Fibroblast of skin of scalp (primary cell): ENCODE data around the gene CHAT.
A peak's percentile ranks its signal among the peaks of the same experiment; 100 is the strongest.
"Not testable (repeated sequence)": the region's sequence is repeated elsewhere in the genome, so short reads cannot be mapped to it uniquely, and the experiment has no call there.

Experiments used
- DNase-seq: peaks from one replicate; pipeline ENCODE4 v3.0.0-alpha.2; 2013

CHAT gene

DNA sequence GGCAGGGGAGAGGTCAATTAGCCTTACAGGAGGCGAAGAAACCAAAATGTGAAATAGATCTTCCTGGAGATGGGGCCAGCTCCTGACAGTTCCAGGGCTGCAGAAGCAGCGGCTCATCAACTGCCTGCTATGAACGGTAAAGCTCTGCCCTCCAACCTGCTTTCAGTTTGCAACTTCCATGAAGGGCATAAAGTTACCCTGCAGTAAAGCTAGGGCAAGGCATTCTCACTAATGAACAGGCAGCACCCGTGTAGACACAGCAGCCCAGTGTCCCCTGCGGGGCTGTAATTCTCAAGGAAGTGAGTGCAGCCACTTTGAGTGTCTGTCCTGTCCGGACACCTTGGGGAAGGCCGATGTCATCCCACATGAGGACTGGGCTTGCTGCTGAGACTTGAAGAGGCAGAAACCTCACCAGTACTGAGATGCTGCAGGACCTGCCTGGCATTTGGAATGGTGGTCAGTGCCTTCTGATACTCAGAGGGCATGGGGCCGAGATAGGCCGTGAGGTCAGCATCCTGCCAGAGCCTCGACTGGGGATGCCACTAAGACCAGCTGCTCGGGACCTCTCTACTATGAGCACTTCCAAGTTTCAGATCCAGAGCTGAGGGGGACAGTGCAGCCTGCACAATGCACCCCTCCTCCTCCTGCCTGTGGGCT, 39.6 kb downstream of the CHAT start:
- DNase-seq: no peak

DNA sequence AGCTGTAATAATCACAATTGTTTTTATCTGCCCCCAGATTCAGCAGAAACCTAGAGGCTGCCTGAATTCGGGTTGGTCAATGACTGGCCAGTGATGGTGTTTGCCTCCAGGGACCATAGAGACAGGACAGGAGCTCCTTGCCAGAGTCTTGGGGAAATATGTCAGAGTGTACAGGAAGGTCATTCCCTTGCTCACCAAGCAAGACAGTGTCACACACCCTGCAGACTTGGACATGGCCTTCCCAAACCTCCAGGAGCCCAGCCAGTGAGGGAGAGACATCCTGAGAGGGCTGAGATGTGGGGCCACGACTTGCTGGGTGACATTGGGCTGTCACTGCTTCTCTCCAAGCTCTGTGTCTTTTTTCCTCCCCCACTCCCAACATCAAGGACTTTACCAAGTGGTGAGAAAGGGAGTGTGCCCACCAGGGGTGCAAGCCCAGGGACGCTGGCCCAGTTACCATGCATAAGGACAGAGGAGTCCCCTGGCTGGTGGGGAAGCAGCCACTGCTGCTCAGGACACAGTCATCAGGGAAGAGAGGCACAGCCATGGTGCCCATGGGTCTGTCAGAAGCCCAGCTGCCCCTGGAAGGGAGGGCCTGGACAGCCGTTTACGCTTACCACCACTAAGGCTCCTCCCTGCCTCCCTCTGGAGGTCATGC, 40.3 kb downstream of the CHAT start:
- DNase-seq: no peak

DNA sequence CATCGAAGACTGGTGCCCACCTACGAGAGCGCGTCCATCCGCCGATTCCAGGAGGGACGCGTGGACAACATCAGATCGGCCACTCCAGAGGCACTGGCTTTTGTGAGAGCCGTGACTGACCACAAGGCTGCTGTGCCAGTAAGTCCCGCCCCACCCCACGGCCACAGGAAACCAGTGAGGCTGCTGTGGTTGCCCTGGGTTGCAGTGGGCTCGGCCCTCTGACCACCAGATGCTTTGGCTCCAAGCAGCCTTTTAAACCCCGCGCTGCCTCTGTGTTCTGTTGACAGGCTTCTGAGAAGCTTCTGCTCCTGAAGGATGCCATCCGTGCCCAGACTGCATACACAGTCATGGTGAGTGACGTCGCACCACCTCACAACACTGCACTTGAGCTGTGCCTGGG, 41.3 kb downstream of the CHAT start:
- no peak for DNase-seq

DNA sequence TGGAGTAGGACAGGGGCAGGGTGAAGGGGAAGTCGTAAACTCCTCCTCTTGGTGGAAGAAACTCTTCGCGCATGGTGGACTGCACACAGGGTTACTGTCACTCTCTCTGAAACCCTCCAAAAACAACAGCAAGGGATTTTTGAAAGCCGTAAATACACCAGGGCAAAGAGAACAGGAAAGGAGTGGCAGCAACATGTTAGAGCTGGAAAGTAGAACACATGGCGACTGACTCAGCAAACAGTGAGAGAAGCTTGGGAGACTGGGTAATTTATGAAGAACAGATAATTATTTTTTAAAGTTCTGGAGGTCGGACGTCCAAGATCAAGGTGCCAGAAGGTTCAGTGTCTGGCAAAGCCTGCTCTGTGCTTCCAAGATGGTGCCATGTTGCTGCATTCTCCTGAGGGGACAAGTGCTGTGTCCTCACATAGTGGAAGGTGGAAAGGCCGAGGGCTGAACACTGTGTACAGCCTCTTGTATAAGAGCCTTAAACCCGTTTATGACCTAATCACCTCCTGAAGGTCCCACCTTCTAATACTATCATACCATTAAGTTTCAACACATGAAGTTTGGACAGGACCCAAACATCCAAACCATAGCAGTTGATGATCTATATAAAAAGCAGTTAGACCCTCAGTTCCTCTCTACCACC, 43.1 kb downstream of the CHAT start:
- DNase-seq: no peak

DNA sequence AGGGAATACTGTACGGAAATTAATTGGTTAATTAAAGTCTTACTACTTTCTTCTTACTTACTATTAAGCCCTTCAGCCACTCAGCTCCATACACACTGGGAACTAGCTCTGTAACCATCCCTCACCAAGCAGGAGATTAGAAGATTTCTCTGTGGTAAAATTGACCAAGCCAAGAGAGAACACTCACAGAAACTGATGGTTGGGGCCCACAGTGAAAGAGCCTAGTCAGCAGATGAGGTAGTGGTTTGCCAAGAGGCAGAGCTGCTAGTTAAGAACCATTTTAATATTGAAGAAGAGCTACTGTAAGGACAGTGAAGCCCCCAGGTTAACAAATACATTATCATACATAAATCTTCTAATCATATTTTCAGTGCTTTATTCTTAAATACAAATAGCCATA, 43.8 kb downstream of the CHAT start:
- no peak for DNase-seq

DNA sequence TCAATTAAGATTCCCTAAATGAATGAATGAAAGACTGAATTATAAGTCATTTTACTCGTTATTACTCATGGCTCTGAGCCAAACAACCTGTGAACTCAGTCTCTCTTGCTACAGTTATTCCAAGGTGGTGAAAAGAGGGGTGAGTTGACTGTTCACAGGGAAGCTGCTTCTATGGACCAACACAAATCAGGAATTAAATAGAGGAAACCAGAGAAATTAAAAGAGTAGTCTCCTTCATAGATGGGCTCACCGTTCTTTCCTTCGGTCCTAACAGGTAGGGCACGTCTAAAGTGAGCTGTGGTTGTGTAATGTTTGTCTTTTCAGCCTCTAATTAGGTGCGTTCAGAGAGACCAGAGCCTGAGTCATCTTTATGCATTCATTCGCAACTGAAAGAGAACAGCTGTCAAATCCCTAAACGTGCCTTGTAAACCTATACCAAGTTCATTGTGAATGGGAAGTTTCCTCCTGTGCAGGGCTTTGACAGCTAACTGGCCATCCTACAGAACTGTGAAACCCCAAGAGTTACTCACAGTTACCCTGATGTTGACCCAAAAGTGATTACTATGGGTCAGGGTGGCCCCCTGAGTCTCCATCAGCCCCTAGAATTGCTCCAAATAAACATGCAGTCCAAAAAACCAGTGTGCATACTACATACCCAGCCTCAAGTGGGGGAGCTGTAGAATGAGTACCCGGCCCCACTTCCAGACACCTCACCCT, 47.5 kb downstream of the CHAT start:
- no peak for DNase-seq

DNA sequence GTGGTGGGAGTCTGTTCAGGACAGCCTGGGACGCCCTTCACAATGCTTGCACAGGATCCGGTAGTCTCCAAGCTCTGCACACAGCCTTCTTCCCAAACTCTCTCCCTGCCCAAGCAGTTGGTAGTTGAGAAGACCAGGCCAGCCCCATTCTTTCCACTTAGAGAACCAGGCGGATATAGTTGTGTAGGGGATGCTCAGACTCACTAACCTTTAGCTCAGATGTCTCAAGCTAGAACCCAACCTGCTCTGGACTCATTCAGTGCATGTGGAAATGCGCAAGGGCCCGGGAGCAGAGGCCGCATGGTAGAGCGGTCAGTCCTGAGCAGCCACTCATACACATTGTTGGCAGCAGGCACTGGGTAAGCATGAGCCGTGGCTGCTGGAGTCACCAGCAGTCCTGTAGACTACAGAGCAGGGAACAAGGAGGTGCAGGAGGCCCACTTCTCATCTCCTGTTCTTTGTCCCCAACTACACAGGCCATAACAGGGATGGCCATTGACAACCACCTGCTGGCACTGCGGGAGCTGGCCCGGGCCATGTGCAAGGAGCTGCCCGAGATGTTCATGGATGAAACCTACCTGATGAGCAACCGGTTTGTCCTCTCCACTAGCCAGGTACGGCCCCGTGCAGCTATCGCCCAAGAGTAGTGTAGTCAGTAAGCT, 48.5 kb downstream of the CHAT start:
- DNase-seq: no peak

DNA sequence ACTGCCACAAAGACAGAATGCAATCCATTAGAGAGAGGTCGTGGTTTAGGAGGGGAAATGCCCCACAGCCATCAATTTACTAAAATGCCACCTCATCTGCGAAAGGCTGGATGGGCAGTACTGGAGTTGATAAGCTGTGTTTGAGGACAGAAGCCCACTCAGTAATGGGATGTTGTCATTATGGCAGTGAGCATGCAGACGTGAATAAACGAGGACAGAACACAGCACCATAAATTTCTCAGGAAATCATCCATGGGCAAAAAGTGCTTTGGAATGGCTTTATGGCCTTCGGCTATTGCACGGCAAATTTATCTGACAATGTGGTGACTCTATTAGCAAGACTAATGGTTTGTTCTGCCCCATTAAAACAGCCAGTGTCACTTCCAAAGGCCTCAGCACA, 49.8 kb downstream of the CHAT start:
- no peak for DNase-seq

DNA sequence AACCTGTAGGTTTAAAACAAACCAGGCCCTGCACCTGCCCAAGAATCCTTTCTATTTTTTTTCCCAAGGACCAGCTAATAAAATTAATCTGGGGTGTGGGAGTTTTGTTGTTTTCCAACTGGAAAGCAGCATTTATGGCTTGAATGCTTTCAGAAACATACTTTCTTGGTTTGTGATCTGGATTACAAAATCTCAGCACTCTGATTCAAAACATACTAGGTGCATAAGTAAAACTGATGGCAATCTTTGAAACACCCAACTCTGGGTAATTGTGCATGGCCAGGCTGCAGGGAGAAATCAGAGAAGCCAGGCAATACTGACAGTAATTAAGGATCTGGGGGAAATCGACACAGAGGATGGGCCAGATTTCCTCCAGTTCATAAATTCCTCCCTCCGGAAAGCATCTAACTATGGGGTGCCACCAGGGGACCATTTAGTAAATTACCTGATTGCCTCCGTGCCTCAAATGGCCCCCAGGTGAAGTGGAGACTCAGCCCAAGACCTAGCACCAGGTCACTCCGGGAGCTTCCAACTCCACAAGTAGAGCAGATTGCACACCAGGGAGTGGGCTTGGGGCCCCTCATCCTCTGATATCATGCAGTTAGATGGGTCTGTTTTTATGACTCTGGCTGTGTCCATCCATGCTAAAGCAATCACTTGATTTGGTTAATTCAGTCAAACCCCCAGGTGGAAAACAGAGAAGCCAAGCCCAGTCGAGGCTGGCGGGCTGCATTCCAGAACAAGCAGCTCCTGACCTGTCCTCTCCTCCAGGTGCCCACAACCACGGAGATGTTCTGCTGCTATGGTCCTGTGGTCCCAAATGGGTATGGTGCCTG, 50.4 kb downstream of the CHAT start:
- DNase-seq: no peak

DNA sequence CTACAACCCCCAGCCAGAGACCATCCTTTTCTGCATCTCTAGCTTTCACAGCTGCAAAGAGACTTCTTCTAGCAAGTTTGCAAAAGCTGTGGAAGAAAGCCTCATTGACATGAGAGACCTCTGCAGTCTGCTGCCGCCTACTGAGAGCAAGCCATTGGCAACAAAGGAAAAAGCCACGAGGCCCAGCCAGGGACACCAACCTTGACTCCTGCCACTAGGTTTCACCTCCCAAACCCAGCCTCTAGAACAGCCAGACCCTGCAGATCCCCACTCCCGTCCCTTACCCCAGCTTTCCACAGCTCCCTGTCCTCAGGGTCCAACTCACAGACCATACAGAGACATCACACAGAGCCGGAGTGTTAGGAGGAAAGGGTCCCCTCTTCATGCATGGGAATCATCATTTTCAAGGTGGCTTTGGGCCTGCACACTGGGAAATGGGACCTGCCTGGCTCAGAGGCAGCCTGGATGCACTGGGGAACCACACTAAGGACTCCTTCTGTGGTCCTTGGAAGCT, 51.1 kb downstream of the CHAT start:
- DNase-seq: no peak

DNA sequence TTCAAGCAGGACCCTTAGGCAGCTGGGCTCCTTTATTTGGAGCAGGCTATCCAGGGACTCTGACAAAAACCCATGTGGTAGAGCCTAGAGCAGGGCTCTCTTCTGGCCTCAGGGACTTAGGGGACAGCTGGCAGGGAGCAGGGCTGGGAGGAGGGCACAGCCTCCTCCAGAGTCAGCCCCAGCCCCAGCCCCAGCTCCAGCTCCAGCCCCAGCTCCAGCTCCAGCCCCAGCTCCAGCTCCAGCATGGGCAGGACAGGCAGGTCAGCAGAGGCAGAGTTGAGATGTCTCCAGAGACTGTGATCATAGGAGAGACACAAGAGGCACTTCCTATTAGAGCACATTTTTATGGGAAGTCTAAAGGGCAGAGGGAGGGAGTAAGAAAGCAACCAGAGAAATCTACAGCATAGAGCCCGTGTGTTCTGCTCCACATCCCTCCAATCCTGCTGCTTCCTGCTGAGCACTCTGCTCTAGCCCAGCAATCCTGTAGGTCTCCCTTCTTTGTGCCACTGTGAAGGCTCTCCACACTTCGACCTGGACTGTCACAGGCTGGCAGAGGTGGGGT, 52.3 kb downstream of the CHAT start:
- DNase-seq: no peak

DNA sequence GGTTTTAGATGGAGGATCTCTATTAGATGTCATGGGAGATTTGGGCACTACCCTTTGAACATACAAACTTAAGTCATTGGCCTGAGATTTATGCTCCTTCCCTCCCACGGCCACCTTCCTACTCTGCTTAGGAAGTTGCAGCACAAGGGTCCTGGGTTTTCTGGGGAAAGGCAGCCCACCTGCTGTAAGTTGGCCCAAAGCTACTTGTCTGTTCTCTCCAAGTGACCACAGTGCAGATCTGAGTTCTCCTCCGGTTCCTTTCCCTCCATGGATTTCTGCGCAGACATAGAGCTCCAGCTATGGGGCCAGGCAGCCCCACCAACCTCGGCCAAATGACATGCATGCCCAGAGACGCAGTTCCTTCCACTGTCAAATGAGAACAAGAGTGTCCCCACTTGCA, 52.8 kb downstream of the CHAT start:
- no peak for DNase-seq

DNA sequence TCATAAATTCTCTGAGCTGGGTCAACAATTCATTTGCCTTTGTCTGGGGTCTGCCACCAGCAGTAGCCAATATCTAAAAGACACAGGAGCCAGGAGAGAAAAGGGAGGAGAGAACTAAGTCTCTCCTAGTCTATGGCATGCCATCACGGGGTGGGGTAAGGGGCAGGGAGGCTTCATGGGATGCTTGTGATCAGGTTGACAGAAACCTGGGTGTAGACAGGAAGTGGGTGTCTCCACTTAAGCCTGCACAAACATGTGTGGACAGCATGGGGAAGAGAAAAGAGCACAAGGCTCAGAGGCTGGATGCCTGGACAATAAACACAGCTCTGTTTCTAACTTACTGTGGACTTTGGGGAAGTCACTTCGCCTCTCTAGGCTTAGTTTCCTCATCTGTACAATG, 54.2 kb downstream of the CHAT start:
- DNase-seq: no peak

DNA sequence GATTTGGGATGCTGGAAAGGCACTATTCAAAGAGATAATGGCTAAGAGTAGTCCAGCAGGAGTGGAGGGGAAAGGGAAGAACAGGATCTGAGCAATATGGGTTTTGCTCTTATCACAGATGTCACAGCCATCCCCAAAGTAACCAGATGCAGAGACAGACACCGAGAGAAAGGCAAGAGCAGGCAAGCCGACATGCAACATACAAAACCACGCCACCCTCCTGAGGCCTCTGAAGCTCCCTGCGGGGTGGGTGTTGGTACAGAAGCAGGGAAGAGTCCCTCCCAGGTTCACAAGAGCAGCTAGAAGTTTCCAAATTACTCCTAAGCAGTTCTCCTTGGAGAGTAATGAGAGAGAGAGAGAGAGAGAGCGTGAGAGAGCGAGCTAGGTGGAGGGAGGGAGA, 54.8 kb downstream of the CHAT start:
- DNase-seq: no peak

DNA sequence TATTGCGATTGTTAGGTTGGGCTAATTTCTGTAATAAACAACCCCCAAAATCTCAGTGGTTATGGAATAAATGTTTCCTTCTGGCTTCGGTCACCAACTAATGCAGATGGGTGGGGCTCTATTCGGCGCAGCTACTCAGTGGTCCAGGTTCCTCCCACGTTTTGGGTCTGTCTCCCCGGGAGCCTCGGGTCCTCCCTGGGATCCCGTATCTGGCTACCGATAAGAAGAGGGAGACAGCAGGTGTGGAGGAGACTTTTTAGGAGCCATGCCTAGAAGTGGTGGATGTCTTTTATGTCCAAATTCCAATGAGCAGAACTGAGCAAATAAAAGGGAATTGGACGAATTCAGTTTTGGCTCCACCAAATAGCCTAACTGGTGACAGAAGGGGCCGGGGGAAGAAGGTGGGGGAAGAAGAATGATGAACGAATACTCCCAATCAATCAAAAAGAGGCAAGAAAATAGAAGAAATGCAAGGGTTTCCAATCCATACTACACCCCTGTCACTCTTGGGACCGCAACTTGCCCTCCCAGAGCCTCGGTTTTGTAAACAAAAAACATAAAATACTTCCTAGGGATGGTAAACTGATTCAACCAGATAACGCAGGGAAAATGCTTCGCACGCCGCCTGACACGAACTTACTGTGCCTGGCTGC, 65.1 kb downstream of the CHAT start:
- no peak for DNase-seq

DNA sequence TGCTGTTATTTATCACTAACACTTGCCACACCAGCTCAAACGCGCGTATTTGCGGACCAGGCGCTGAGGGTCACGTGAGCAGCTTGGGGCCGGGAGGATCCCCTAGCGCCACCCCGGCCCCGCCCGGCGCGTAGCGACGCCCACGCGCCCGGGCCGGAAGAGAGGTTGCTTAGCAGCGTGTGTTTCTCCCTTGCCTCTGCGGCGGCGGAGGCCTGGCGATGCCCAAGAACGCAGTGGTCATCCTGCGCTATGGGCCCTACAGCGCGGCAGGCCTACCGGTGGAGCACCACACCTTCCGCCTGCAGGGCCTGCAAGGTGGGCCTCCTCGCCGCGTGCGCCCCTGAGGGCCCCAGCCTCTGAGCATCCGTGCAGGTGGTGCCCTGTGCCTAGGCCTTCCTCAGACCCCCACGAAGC, 65.7 kb downstream of the CHAT start, which contains the start of gene C10orf53:
Gene C10orf53, plus strand, starts transcription at position 172 of the 414 bp plus-strand sequence. Its CDS starts 47 bp downstream, at position 219.
- peak; percentile 13 for DNase-seq

DNA sequence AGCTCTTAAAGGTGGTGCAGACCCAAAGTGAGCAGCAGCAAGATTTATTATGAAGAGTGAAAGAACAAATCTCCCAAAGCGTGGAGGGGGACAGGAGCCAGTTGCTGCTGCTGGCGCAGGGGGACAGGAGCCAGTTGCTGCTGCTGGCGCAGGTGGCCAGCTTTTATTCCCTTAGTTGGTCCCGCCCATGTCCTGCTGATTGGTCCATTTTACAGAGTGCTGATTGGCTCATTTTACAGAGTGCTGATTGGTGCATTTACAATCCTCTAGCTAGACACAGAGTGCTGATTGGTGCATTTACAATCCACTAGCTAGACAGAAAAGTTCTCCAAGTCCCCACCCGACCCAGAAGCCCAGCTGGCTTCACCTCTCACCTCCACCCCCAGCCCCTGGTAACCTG, 68.6 kb downstream of the CHAT start:
- not testable (repeated sequence) for DNase-seq

DNA sequence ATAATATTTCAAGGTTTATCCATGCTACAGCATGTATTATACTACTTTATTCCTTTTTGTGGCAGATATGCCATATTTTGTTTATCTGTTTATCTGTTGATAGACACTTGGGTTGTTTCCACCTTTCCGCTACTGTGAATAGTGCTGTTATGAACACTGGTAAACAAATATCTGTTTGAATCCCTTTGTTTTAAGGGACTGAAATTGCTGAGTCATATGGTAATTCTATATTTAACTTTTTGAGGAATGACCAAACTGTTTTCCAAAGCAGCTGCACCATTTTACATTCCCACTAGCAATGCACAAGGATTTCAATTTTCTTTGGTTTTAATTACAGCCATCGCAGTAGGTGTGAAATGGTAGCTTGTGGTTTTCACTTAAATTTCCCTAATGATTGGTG, 69.0 kb downstream of the CHAT start:
- no peak for DNase-seq

DNA sequence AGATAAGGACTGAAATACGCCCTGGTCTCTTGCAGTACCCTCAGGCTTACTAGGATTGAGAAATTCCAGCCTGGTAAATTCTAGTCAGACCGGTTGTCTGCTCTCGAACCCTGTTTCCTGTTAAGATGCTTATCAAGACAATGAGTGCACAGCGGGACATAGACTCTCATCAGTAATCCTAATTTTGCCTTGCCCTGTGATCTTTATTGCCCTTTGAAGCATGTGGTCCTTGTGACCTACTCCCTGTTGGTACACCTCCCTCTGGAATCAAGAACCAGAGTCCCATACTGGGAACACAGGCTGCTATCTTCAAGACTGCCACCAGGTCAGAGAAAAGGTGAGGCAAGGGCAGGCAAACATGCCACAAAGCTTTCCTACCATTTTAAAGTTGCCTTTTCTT, 72.8 kb downstream of the CHAT start:
- no peak for DNase-seq

DNA sequence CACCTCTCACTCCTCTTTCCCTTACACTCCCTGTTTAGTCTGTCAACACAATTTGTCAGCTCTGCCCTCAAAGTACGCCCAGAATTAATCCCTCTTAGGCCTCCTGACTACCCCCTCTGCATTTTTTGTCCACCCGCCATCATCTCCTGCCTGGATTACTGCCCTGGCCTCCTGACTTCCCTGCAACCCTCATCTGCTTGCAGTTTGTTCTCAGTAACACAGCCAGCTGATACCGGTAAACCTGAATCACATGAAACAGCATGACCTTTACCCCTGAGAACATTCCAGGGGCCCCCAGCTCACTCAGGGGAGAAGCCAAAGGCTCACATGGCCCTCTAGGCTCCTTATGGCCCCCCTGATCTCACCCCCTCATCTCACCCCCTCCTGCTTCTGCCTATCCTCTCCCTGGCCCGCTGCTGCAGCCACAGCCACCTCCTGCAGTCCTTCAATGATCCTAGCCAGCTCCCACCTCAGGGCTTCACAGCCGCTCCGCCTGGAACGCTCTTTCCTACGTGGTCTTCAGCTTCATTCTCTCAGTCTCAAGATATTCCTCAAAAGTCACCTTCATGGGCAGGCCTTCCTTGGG, 74.5 kb downstream of the CHAT start:
- no peak for DNase-seq
